Left ventricle myocardium superior (tissue), 1 donor: ENCODE data around the gene ALAS1. TPM values are rescaled to one million over a fixed set of nuclear protein-coding genes. Genes with fewer than 3 reads are reported as not detected.

Experiments
- ATAC-seq: fragments of 200-7000 bp; cut with Tn5 transposase; one replicate; pipeline ENCODE4 v1.9.1; 2020; ENCODE audit warnings: mild to moderate bottlenecking, moderate library complexity
- DNase-seq: peaks from one replicate; pipeline ENCODE4 v3.0.0-alpha.2; 2020
- intact Hi-C: fragments of 100-400 bp; cut with micrococcal nuclease; formaldehyde crosslinking; loops from one replicate; pipeline ENCODE4 v1.11.0; 2022
- total RNA-seq: library from RNA; stranded (reverse); fragmentation: NEBNext Ultra II Directional; extraction: Animal tissue kit (Norgen Biotek cat#: 25700); gene quantifications from one replicate; pipeline ENCODE4 v1.2.1, GENCODE V29; 2021
- donor health status: DM: no; HTN: yes; CAD: no; lungs with severe emphysema.

The ALAS1 gene
- total RNA-seq, 1 donor from 2014 or later: 166 TPM

DNA sequence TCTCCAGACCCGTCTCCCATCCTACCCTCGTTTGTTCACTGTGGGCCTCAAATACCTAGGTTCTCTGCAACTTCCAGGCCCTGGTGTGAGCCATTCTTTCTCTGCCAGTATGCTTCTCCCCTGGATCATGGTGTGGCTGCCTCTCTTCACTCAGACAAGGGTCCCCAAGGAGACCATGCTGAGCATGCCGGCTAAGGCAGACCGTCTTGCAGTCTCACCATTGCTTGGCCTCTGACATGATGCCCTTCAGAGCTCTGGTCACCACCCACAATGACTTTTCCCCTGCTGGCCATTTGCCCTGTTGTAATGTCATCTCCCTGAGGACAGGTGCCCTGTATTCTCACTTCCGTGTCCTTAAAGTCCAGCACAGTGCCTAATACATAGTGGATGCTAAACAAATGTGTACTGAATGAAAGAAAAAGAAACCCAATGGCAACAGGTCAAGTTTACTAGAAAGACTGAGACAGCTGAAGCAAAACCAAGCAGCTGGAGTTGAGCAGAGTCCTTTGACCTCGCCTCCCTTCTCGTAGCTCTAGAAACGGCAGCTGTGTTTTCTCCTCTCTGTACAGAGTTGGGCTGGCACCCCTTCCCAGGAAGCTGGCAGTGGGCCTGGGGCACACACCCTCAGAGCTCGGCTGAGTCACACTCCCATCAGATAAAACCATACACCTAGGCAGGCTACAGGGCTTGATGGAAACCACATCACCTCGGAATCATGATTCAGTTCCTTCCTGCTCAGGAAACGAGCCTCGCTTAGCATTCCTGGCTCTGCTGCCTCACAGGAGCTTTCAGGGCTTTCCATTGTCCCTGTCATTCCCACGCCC is 18.8 kb downstream of the ALAS1 start:
- intact Hi-C loops: no loop called here
- peak; percentile 74 for DNase-seq
- peak; percentile 75 for ATAC-seq

GRCh38 chr3:52217409-52217805 is 19.4 kb downstream of the ALAS1 start:
- intact Hi-C loops: no loop called here
- ATAC-seq (no peak), DNase-seq (no peak)

GRCh38 chr3:52218026-52218425 is 20.1 kb downstream of the ALAS1 start:
- intact Hi-C loops: no loop called here
- DNase-seq (no peak), ATAC-seq (no peak)

- ATAC-seq: no peak
- DNase-seq: no peak
- intact Hi-C loops: no loop called here
Measured at GRCh38 chr3:52218454-52218853, 20.5 kb downstream of the ALAS1 start.

GRCh38 chr3:52218937-52219650 is 21.1 kb downstream of the ALAS1 start:
- peak; percentile 10 for ATAC-seq
- DNase-seq: no peak
- intact Hi-C loops: no loop called here

- ATAC-seq (peak; percentile 73), DNase-seq (peak; percentile 91)
- intact Hi-C loops: no loop called here
Measured at GRCh38 chr3:52220380-52221026, 22.5 kb downstream of the ALAS1 start.

GRCh38 chr3:52221141-52221562 is 23.2 kb downstream of the ALAS1 start:
- intact Hi-C loops: no loop called here
- DNase-seq: no peak
- ATAC-seq: no peak

- intact Hi-C loops: no loop called here
- ATAC-seq: no peak
- peak; percentile 69 for DNase-seq
Measured at GRCh38 chr3:52221563-52222318, 23.8 kb downstream of the ALAS1 start.

GRCh38 chr3:52222319-52223221 is 24.6 kb downstream of the ALAS1 start:
- ATAC-seq (no peak), DNase-seq (no peak)
- intact Hi-C loops: no loop called here

- DNase-seq (no peak), ATAC-seq (no peak)
- intact Hi-C loops: no loop called here
Measured at GRCh38 chr3:52223449-52224408, 25.8 kb downstream of the ALAS1 start.

- ATAC-seq (no peak), DNase-seq (no peak)
- intact Hi-C loops: no loop called here
Measured at GRCh38 chr3:52225452-52226228, 27.7 kb downstream of the ALAS1 start, which contains the start of gene TLR9. TLR9 (minus strand) TSS chr3:52225645; CDS start chr3:52225529, 116 bp downstream.

GRCh38 chr3:52226229-52226817 is 28.4 kb downstream of the ALAS1 start:
- no peak for DNase-seq
- intact Hi-C loops: no loop called here
- ATAC-seq: no peak

- DNase-seq (no peak), ATAC-seq (no peak)
- intact Hi-C loops: no loop called here
Measured at GRCh38 chr3:52227117-52227516, 29.2 kb downstream of the ALAS1 start.

- intact Hi-C loops: no loop called here
- ATAC-seq: no peak
- DNase-seq: no peak
Measured at GRCh38 chr3:52227766-52228165, 29.8 kb downstream of the ALAS1 start.

- intact Hi-C loops: no loop called here
- DNase-seq (no peak), ATAC-seq (no peak)
Measured at GRCh38 chr3:52228266-52228665, 30.3 kb downstream of the ALAS1 start.

DNA sequence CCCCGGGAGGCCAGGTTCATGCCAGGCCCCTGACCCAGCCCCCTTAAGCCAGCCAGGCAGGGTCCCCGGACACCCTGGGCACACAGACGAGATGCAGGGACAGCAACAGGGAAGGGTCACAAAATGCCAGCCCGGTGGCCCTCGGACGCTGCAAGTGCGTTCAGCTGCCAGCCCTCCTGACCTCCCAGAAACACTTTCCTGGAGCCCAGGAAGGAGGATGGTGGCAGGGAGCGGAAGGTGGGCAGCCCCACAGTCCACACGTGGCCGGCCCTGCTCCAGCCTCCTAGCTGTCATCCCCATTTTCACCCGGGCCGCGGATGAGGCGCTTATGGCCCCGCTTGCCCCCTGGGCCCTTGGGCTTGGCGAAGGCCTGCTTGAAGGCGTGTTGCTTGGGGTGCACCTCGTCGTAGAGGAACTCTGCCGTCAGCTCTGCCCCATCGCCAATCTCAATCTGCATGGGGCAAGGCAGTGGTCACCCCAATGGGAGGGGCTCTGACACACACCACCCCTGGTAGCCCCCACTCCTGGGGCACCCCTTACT is 30.9 kb downstream of the ALAS1 start:
- DNase-seq (no peak), ATAC-seq (no peak)
- intact Hi-C loops: no loop called here
